NCI-H460 (cell line): ENCODE measurements around the gene INSRR. TPM values are rescaled to one million over a fixed set of nuclear protein-coding genes. Genes with fewer than 3 reads are reported as not detected.

Source experiments
- DNase-seq: peaks from one replicate; pipeline ENCODE4 v3.0.0-alpha.2; 2016; ENCODE audit warnings: low read depth; ENCODE audit errors: extremely low read depth
- total RNA-seq: library from RNA; depleted of rRNA; stranded (reverse); fragments of >200 nt; shearing (Covaris generic); gene quantifications from 2 replicates; pipeline ENCODE4 v1.2.3, GENCODE V29; 2014

The INSRR gene
- total RNA-seq, 1 experiment from 2014 or later = 0.42 TPM

DNA sequence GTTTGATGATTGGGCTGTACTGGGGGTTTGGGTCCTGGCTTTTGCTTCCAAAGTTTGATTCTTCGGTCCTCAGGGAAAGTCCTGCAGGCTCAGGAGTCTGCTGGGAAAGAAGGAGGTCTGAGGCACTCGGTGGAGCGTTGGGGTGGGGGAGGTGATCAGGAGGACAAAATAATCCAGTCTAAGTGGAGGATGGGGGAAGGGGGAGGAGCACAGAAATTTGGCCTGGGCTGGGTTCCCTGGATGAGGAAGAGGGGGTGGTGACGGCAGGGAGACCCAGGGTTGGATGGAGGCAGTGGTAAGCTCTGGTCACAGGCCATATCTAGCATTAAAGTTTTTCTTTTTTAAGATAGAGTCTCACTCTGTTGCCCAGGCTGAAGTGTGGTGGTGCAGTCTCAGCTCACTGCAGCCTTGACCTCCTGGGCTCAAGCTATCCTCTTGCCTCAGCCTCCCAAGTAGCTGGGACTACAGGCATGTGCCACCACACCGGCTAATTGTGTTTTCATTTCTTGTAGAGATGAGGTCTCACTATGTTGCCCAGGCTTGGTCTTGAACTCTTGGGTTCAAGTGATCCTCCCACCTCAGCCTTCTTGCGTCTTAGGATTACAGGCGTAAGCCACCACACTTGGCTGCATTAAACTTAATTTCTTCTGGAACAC is 49.1 kb downstream of the INSRR start:
- DNase-seq = no peak

DNA sequence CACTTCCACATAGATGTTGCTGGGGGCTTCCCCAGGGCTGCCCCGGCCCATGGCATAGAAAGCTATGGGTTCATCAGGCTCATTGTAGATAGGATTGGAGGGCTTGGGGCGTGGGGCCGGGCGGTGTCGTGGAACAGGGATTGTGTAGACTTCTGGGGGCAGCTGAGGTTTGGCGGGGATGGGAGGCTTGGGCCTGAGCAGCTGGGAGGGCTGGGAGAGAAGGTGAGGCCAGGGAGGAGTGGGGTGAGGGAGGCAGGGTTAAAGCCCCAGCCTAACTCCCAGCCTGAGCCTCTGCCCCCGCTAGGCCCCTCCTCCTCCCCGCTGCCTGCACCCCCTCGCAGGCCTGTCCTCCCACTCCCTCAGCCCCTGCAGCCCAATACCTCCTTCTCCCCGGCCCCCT is 49.6 kb downstream of the INSRR start:
- no peak for DNase-seq

DNA sequence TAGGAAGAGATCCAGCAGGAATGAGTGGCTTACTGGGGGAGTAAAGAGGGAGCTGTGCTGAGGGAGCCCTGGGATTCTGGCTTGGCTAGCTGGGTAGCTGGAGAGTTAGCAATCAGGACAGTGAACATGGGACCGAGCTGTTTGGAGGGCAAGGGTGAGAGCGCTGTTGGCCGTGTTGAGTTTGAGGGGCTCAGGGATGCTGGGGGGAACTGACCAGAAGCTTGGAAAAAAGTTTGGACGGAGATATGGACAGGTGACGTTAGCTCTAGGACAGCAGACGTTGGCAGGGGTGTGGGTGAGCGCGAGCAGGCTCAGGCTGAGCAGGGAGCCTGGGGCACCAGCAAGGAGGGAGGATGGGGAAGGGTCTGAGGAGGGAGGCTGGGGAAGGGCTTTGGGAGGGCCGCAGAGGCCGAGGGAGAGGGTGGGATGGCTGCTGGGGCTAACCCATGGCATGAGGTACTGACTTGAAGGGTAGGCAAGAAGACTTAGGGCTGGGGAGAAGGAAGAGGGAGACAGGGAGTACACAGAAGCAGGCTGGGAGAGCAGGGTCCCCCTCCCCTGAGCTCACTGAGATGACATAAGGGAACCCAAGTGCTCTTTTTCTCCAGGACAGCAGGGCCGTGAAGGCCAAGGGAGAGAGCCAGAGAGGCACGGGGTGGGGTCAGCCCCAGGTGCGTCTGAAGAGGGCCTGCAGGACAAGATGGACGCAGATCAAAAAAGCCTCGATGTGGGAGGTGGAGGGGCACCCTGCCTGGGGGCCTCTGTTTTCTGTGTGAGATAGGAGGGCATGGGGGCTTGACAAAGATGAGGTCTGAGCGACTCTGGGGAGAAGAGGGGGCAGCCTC is 50.5 kb downstream of the INSRR start:
- DNase-seq = no peak

DNA sequence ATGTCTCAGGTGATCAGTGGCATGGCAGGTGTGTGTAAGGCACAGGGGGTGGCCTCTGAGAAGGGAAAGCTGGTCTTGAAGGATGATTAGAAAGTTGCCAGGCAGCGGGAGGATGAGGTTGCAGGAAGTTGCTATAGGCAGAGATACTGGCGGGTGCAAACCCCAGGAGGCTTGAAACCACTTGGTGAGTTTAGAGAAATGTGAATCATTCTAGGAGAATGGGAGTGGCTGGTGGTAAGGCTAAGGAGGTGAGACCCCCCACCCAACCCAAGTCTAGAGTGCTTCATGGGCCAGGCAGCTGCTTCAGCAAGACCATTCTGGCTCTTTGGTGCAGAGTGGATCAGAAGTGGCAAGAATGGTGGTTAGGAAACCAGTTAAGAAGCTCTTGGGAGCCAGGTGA is 51.3 kb downstream of the INSRR start:
- DNase-seq = no peak

DNA sequence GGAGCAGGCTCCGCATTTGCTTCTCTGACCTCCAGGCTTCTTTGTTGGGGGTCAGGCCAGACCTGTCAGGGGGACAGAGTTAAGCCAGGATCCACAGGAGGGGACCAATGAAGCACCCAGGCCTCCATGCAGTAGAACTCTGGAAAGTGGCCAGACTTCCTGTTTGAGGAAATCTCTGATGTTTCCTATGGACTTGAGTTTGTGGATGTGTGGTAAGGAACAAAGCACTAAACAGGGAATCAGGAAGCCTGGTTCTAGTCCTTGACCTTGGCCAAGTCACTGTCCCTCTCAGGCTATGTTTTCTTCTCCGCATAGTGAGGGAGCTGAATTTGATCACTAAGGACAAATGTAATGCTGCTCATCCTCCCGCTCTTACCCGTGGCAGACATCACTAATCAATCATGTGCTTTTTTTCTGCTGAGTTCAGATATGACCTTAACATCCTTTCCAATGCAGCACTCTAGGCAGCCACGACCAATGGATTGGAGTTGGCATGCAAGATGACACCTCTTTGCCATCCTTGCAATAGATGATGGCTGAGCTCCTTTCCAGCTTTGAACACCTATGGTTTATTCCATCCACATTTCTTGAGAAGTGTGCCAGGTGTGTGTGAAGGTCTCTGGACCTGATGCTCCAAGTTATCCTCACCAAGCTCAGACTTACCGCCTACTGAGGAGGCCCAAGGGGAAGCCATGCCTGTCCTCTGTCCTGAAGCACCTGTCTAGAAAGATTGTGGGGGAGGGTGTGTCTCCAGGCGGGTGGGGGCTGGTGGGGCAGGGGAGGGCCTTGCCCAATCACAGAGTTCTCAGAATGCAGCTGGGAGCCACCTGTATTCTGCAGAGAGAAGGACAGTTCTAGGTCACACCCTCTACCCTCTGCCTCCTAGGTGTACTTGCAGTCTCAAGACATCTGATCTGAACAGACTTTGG is 52.1 kb downstream of the INSRR start:
- DNase-seq = no peak

DNA sequence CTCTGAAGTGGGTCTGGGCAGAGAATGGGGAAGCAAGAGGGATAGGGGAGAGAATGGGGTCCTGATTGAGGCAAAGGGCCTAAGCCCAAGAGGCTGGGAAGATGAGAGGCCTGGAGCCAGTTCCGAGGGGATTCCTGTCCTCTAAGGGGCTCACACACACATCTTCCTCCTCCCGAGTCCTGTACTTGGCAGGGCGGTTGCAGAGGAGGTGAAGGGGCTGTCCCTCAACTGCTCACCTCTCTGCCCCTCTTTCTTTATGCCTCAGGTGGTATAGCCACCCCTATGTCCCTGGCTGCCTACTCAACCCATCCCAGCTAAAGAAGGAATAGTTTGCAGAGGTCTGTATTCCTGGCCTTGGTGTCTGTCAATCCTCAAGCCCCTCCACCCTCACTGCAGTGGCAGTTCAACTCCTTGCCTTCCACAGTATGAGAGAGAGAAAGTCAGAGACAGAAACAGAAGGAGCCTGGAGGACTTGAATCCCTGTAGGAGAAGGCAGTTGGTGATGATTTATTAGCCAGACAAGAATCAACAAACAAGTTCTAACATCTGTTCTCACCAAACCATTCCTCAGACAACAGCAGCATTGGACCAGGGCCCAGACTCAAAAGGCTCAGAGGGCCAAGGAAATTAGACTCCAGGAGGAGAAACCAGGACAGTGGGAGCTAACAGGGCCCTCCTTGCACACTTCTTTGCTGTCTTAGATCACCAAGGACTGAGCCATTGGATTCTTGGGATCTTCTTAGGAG is 53.0 kb downstream of the INSRR start:
- DNase-seq = no peak

DNA sequence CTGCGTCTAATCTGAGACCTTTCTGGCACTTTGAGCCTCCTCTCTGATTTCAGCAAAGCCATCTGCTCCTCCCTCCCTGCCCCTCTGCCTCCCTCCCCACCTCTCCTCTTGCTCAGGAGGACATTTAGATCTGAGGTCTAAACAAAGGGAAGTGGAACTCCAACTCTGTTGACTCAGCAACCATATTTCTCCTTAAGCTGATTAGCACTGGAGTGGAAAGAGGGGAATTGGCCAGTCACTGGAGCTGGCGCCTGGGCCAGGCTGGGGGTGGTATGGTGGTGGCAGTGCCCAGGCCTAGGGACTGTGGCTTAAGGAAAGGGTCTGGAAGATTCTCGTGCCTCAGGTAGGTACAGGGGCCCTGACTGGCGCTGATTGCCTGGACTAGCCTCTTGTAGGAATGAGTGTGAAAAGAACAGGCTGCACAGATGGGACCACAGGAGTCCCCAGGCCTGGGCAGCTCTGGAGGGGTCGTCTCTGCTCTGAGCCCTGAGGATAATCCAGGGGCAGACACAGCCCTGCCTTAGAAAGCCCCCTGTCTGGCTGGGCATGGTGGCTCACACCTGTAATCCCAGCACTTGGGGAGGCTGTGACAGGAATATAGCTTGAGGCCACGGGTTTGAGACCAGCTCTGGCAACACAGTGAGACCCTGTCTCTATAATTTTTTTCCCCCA is 54.2 kb downstream of the INSRR start:
- DNase-seq = no peak

DNA sequence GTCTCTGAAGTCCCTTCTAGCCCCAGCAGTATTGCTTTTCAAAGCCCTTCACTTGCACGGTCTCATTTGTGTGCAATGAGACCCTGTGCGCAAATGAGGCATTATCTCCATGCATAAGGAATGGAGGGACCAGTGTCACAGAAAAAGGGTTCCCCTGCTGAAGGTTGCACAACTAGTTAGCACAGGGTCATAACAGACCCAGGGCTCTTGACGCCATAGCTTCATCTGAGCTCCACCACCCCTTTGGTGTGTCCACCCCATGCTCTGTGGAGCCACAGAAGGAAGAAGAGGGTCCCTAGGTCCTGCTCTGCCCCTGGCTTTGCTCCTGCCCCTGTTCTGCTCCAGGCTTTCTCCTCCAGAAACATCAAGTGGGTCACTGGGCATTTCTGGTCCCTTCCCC is 54.9 kb downstream of the INSRR start:
- no peak for DNase-seq

DNA sequence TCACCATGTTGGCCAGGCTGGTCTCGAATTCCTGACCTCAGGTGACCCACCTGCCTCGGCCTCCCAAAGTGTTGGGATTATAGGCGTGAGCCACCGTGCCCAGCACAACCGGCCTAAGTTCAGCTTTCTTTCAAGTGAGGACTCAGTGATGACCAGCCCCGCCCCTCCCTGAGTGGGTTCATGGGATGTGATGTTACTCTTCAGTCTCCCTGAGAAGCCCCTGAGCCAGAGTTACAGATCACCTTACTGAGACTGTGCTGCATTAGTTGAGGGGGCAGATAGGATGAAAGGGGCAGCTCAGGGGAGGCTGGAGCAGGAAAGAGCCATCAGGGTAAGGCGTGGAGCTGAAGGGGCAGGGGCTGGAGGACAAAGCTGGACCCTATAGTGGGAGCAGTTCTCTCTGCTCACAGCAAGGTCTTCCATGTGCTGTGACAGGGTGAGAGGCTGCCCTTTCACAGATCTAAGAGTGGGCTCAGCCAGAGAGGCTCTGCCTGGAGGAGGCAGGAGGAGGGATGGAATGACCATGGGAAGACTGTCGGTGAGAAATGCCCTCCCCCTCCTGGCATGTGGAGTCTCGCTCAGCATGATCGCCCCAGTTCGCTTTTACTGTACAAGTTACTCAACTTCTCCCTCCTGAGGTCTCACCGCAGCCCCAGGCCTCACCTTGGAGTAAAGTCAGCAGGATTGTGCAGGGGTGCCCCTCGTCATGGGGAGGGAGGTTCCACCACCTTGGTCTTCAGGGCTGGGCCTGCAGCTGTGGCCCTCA is 55.6 kb downstream of the INSRR start:
- DNase-seq = no peak

DNA sequence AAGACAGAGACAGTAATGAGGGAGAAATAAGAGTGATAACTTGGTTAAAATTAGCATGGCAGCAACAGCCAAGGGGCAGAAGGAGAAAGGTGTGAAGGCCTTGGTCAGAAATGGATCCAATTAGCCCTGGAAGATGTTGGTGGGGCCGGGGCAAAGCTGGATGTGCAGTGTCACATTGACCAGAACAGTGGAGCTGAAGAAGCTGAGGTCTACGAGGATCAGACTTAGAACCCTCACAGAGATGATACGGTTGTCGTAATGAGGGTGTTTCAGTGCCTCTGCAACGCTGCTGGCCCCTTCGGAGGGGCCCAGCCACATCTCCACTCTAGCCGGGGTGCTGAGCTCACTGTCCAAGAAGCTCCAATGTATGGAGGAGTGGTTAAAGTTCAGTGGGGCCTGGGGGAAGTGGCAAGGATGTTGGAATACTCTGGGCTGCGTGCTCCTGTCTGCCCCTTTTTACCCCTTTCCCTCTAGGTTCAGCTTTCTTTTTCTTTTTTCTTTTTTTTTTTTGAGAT is 56.4 kb downstream of the INSRR start:
- DNase-seq = no peak

DNA sequence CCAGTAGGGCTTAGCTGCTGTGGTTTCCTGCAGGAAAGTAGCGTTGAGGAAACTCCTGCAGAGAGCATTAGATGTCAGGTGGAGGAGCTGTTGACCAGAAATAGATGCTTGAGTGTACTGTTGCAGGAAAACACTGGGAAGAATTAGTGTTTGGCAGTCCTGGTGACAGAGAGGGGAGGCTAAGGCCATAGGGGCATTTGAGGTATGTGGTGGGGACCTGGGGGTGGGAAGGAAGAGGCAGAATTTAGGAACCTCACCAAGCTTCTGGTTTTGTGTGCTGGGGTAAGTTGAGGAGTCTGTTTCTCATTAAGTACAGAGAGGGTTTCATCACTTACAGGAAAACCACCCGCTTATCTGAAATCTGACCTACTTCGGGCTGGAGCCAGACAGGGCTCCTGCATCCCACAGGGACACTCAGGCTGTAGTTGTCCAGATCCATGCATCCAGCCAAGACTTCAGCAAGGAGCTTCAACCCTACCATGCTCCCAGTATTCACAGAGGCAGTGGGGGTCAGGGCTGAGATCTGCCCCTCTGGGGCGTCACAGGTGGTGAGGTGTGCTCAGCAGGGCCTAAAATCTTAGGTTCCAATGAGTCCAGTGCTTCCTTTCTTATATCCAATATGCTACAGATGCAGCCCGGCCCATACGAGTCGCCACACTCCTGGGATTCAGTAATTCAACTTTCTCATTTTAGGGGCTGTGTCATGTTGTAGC is 57.4 kb downstream of the INSRR start:
- no peak for DNase-seq

DNA sequence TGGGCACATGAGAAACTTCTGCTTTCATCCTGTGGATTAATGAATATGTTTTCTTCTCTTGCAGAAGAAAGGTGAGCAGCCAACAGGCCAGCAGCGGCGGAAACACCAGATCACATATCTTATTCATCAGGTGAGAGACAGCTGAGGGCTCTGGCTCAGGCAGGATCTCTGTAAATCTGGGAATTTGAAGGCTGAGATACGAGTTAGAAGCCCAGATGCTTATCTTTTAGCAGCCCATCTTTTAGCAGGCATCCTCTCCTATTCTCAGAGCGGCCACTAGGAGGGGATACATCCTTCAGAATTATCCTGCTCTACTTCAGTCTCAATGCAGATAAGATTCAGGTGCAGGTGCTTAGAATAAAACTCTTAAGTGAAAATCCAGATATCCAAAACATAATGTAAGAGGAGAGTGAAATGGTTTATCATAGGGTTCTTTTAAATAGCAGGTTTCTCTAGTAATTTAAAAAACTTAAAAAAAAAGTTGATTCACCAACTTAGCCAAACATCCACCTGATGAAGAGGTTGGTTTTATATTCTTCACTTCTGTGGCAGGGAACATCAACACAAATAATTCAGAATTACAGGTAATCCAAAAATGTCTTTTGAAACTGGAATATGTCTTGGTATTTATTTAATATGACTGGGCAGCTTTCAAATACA is 61.6 kb downstream of the INSRR start:
- peak; percentile 81 for DNase-seq

DNA sequence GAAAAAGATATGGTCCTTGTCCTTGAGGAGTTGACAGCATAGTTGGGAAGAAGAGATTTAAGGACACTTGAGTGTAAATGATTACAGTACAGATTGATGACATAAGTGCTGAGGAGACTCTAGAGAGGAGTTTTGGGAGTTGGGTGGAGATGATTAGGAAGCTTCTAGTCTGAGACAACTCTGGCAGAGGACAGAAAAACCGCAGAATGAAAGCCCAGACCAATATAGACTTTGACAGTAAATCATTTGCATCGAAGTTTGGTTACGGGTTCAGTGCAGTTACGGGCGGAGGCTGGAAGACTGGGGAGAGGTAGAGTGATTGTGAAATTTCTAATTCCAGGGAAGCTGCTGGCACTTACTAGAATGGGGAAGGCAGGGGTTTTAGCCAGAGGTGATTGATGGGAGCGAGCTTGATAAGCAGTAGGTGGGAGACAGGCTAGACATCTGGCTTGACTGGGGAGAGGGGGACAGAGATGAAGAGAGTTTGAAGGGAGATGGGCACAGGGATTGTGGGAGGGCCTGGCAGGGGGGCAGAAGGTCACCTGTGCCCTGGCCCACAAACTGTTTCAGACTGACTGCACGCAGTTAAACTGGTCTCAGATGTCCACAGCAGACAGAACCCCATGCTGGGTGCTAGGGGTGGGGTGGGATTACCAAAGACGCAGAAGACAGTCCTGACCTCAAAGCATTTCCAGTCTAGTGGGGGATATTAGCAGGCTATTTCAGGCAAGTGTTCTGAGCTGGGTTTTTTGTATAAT is 62.4 kb downstream of the INSRR start:
- DNase-seq = no peak

DNA sequence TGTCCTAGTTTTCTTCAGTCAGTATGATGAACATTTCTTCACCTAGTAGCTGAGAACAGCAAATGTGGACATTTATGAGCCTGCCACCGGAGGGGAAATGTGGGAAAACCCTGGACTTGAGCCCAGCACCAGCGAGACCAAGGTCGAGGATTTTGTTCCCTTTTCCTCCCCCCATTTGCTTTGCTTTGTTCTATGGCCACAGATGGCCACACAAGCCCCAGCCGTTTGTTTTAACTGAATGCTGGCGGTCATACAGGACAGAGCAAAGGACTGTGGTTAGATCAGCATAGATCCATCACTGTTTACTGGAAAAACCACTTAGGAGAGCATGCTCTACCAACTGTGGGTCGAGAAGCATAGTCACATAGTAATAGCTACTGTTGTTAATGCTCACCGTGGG is 63.1 kb downstream of the INSRR start:
- no peak for DNase-seq

DNA sequence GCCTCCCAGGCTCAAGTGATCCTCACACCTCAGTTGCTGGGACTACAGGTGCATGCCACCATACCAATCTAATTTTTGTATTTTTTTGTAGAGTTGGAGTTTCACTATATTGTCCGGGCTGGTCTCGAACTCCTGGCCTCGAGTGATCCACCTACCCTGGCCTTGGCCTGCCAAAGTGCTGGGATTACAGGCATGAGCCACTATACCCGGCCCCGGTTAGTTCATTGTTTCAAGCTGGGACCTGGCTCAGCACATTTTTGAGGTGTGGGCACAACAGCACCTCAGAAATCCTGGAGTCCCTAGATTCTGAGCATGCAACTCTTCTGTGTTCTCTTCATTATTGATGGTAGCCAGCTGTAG is 63.6 kb downstream of the INSRR start:
- DNase-seq = no peak

DNA sequence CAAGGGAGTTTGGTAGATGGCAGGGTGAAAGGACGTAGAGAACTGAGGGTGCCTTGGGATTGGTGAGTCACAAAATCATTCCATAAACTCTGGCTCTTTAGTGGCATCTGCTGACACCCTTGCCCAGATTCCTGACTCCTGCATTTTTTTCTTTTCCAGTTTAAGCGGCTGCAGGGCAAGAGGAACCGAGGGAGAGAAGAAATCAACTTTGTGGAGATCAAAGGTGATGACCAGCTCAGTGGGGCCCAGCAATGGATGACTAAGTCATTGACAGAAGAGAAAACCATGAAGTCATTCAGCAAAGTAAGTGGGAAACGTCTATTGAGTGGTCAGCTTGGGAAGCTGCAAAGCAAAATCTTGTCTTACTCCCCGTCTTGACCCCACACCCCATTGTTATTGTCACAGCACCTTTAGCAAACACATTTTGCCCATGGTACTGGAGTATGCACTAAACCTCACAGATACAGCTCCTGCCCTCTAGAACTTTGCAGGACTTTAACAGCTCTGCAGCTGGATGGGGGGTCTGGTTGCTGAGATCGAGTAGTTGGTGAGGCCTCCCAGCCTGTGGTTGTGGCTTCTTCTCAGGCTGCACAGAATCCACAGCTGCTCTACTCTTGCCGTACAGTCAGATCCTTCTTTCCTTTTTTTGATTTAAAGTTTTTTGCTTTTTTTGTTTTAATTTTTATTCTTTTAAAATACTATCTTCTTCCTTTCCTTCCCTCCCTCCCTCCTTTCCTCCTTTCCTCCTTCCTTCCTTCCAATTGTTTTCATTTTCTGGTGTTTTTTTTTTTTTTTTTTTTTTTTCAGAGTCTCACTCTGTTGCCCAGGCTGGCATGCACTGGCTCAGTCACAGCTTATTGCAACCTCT is 64.2 kb downstream of the INSRR start:
- DNase-seq = no peak
